ENCODE measurements around the gene GABARAP. TPM values are rescaled to one million over a fixed set of nuclear protein-coding genes. Genes with fewer than 3 reads are reported as not detected.

Gene GABARAP
- total and polyA plus RNA-seq, 2 experiments from 2014 or later, result 327 to 1,031 TPM

DNA sequence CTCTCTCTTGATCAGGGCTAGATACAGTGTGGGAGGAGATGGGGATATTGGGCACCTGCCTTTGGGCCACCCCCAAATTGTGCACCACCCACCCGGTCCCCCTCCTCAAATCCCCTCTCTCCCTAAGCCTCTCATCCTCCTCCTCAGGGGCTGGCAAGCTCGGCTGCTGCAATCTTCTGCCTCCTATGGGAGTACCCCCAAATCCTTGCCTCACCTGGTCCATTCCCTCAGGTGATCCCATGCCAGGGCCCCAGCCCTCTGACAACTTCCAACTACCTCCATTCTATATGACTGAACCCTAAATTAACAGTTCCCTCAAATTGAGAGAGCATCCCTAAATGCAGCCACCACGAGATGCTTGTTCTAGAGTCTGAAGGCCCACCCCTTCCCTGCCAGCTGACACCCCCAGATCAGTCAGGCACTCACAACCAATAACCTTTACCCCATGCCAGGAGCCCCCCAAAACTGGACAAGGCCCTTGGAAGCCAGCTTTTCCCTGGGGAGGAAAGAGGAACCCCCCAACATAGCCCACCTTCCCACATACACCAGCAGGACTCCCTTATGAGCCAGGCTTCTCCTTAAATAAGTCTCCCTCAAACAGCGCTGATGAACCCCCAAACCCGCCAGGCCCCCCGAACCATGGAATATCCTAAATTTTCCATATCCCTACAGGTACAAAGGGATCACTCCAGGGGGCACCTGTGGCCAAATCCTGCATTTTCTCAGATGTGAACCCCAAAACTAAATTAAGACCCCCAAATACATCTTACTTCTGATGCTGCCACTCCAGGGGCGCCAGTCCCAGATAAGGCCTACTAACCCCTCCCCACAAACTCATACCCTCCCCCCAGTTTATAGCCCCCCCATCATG is 25.8 kb downstream of the GABARAP start:
- Histone ChIP-seq H3K27ac (peak overlapping the region; percentile 72), H3K36me3 (replicated peaks; ENCODE audit: insufficient read depth, low read depth) (no peaks in the 10 kb centered on the region), H3K27me3 (no peaks in the 10 kb centered on the region), H3K9me3 (ENCODE audit: low read depth) (no peaks in the 10 kb centered on the region), H3K4me3 (peak overlapping the region; percentile 38), H3K79me2 (peaks cover 53% of the 10 kb centered on the region), H3K4me2 (peak overlapping the region; percentile 80), H3K9me2 (replicated peaks; ENCODE audit: insufficient read depth) (no peaks in the 10 kb centered on the region), H4K20me1 (ENCODE audit: insufficient read depth, poor library complexity, severe bottlenecking) (peaks cover 9% of the 10 kb centered on the region), H2AFZ (no peak overlapping the region), H3K4me1 (ENCODE audit: insufficient read depth) (peaks cover 44% of the 10 kb centered on the region)
- 15% methylated on average over 7 of the region's 7 CpGs for WGBS (ENCODE audit: low lambda C conversion rate, missing lambda C conversion rate)
- DNase-seq (ENCODE audit: low spot score), result no peak
- no peak for TF ChIP-seq EZH2 (IDR thresholded peaks at IDR 0.05; ENCODE audit: borderline replicate concordance)

DNA sequence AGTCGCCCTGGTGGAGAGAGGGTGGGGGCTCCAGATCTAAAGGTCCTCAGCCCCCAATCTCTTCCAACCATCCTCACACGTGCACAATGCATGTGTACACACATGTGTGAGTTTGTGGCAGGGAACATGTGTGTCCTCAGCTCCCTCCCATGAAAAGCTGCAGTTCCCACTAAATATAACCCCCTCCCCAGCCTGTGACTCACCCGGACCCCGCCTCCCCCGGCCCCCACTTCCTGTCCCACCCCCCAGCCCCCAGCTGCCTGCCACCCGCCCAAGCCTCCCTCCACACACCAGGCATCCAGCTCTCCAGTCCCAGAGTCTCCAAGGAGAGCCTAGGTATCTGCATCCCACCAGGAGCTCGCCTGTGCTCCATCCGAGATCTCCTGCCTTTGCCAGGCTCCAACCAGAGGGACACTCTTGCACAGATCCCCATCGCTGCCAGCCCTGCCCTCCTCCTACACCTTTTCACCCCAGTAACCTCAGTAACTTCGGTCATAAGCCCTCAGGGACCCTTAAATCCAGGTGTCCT is 26.5 kb downstream of the GABARAP start:
- peak overlapping the region; percentile 82 for H3K27ac ChIP-seq
- no peak for DNase-seq (ENCODE audit: low spot score)
- H3K9me2 ChIP-seq (replicated peaks; ENCODE audit: insufficient read depth), result no peaks in the 10 kb centered on the region
- 19% methylated on average over 10 of the region's 10 CpGs for WGBS (ENCODE audit: low lambda C conversion rate, missing lambda C conversion rate)
- peaks cover 36% of the 10 kb centered on the region for H3K4me1 ChIP-seq (ENCODE audit: insufficient read depth)
- no peaks in the 10 kb centered on the region for H3K27me3 ChIP-seq
- H4K20me1 ChIP-seq (ENCODE audit: insufficient read depth, poor library complexity, severe bottlenecking), result peaks cover 12% of the 10 kb centered on the region
- H3K36me3 ChIP-seq (replicated peaks; ENCODE audit: insufficient read depth, low read depth), result no peaks in the 10 kb centered on the region
- no peaks in the 10 kb centered on the region for H3K9me3 ChIP-seq (ENCODE audit: low read depth)
- H3K4me3 ChIP-seq, result no peak overlapping the region
- peak overlapping the region; percentile 80 for H3K4me2 ChIP-seq
- TF ChIP-seq, protein P1, sequence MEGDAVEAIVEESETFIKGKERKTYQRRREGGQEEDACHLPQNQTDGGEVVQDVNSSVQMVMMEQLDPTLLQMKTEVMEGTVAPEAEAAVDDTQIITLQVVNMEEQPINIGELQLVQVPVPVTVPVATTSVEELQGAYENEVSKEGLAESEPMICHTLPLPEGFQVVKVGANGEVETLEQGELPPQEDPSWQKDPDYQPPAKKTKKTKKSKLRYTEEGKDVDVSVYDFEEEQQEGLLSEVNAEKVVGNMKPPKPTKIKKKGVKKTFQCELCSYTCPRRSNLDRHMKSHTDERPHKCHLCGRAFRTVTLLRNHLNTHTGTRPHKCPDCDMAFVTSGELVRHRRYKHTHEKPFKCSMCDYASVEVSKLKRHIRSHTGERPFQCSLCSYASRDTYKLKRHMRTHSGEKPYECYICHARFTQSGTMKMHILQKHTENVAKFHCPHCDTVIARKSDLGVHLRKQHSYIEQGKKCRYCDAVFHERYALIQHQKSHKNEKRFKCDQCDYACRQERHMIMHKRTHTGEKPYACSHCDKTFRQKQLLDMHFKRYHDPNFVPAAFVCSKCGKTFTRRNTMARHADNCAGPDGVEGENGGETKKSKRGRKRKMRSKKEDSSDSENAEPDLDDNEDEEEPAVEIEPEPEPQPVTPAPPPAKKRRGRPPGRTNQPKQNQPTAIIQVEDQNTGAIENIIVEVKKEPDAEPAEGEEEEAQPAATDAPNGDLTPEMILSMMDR (IDR thresholded peaks at IDR 0.05; ENCODE audit: poor library complexity), result no peak
- TF ChIP-seq EZH2 (IDR thresholded peaks at IDR 0.05; ENCODE audit: borderline replicate concordance), result no peak
- TF ChIP-seq EZH2phosphoT487 (IDR thresholded peaks at IDR 0.05; ENCODE audit: low read depth, severe bottlenecking, unreplicated experiment), result no peak
- H2AFZ ChIP-seq, result no peak overlapping the region
- peaks cover 51% of the 10 kb centered on the region for H3K79me2 ChIP-seq

DNA sequence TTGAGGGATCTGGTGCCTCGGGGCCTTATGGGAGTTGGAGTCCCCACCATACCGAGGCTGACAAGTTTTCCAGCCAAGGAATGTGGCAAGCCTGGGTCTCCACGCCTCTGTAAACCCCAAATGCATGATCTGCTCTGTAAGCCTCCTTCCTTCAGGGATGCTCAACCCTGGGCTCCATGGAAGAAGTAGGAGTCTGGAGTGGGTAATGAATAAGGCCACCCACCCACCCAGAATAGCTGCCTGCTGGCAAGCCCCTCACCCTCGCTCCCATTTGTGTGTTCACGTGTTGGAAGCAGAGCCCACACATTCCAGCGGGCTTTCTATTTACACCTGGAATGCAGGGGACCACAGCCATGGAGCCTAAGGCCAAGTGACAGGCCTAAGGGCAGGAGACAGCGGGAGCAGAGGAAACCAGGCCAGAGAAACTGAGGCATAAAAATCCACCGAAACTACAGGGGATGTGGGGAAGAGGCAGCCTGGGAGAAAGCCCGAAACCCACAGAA is 27.1 kb downstream of the GABARAP start:
- Histone ChIP-seq H3K9me2 (replicated peaks; ENCODE audit: insufficient read depth) (no peaks in the 10 kb centered on the region), H3K36me3 (replicated peaks; ENCODE audit: insufficient read depth, low read depth) (no peaks in the 10 kb centered on the region), H4K20me1 (ENCODE audit: insufficient read depth, poor library complexity, severe bottlenecking) (peaks cover 12% of the 10 kb centered on the region), H3K79me2 (peaks cover 56% of the 10 kb centered on the region), H3K27ac (peak overlapping the region; percentile 82), H2AFZ (no peak overlapping the region), H3K27me3 (no peaks in the 10 kb centered on the region), H3K9me3 (ENCODE audit: low read depth) (no peaks in the 10 kb centered on the region), H3K4me1 (ENCODE audit: insufficient read depth) (peaks cover 34% of the 10 kb centered on the region), H3K4me3 (no peak overlapping the region), H3K4me2 (peak overlapping the region; percentile 80)
- TF ChIP-seq, protein P1 (IDR thresholded peaks at IDR 0.05; ENCODE audit: poor library complexity), result no peak
- TF ChIP-seq EZH2phosphoT487 (IDR thresholded peaks at IDR 0.05; ENCODE audit: low read depth, severe bottlenecking, unreplicated experiment) (no peak), EZH2 (IDR thresholded peaks at IDR 0.05; ENCODE audit: borderline replicate concordance) (no peak)
- no peak for DNase-seq (ENCODE audit: low spot score)
- 8% methylated on average over 9 of the region's 9 CpGs for WGBS (ENCODE audit: low lambda C conversion rate, missing lambda C conversion rate)

All from hepatocyte (in vitro differentiated cells).